Measurements from ENCODE around the gene POLN. TPM values are rescaled to one million over a fixed set of nuclear protein-coding genes. Genes with fewer than 3 reads are reported as not detected.
A peak's percentile ranks its signal among the peaks of the same experiment; 100 is the strongest.

Gene POLN
- polyA plus RNA-seq, 2 of the 4 experiments (the other 2 are of a cell fraction): 2.4 to 2.9 TPM

DNA sequence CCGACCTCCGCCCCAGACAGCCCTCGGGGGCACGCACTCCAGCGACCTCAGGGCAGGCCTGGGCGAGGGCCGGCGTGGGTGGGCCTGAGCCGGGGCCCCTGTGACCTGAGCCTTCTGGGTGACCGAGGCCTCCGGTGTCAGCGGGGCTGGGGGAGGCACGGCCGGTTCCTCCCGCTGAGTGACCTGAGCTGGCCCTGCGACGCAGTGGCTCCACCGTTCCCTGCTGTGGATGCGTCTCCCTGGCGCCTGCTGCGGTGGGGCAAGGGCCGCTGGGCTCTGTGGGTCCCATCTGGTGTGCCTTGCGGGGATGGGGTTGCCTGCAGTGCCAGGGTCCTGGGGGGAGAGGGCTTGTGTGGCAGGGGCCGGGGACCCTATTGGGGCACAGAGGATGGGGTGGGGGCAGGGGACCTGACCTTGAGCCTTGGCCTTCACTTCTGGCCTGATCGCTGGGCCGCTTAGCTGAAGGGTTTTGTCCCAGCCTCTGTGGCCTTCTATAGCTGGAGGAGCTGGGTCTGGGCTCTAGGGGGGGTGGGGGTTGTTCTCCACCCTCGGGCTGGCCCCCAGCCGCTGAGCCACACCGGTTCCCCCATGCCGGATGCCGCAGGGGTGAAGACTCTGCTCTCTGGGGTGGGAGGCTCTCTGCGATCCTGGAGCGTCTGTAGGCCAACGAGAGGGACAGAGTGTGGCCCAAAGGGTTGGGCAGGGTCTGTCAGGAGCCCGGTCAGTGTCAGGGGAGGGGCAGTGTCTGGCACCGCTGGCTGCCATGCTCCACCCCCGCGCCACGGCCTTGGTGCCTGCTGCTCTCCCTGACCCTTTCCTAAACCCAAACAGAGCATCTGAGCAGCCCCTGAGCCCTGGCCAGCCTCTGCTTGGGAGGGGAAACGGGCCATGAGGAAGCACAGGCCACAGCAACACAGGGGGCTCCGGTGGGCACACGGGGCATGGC, 180.5 kb downstream of the POLN start:
- no peak for TF ChIP-seq ZSCAN20 (CRISPR knock-in tag; IDR thresholded peaks at IDR 0.05)
- TF ChIP-seq POLR2AphosphoS2 (conservative IDR thresholded peaks at IDR 0.05; ENCODE audit: low read length): no peak
- TF ChIP-seq EHF (CRISPR knock-in tag; IDR thresholded peaks at IDR 0.05): no peak
- no peak for TF ChIP-seq KDM5A (IDR thresholded peaks at IDR 0.05)
- no peak for TF ChIP-seq HDAC2 (IDR thresholded peaks at IDR 0.05)
- TF ChIP-seq, protein P1, sequence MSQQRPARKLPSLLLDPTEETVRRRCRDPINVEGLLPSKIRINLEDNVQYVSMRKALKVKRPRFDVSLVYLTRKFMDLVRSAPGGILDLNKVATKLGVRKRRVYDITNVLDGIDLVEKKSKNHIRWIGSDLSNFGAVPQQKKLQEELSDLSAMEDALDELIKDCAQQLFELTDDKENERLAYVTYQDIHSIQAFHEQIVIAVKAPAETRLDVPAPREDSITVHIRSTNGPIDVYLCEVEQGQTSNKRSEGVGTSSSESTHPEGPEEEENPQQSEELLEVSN (IDR thresholded peaks at IDR 0.05; ENCODE audit: borderline replicate concordance, low read depth): no peak
- TF ChIP-seq EP300 (IDR thresholded peaks at IDR 0.05): no peak
- TF ChIP-seq, protein P2, sequence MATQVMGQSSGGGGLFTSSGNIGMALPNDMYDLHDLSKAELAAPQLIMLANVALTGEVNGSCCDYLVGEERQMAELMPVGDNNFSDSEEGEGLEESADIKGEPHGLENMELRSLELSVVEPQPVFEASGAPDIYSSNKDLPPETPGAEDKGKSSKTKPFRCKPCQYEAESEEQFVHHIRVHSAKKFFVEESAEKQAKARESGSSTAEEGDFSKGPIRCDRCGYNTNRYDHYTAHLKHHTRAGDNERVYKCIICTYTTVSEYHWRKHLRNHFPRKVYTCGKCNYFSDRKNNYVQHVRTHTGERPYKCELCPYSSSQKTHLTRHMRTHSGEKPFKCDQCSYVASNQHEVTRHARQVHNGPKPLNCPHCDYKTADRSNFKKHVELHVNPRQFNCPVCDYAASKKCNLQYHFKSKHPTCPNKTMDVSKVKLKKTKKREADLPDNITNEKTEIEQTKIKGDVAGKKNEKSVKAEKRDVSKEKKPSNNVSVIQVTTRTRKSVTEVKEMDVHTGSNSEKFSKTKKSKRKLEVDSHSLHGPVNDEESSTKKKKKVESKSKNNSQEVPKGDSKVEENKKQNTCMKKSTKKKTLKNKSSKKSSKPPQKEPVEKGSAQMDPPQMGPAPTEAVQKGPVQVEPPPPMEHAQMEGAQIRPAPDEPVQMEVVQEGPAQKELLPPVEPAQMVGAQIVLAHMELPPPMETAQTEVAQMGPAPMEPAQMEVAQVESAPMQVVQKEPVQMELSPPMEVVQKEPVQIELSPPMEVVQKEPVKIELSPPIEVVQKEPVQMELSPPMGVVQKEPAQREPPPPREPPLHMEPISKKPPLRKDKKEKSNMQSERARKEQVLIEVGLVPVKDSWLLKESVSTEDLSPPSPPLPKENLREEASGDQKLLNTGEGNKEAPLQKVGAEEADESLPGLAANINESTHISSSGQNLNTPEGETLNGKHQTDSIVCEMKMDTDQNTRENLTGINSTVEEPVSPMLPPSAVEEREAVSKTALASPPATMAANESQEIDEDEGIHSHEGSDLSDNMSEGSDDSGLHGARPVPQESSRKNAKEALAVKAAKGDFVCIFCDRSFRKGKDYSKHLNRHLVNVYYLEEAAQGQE (IDR thresholded peaks at IDR 0.05): no peak
- no peak for TF ChIP-seq BHLHE40 (IDR thresholded peaks at IDR 0.05; ENCODE audit: low read depth, low read length)
- no peak for TF ChIP-seq HEYL (CRISPR knock-in tag; IDR thresholded peaks at IDR 0.05)
- TF ChIP-seq RARB (CRISPR knock-in tag; IDR thresholded peaks at IDR 0.05): no peak
- no peak for TF ChIP-seq MAZ (IDR thresholded peaks at IDR 0.05; ENCODE audit: borderline replicate concordance, low read depth, low read length)
- TF ChIP-seq SREBF2 (IDR thresholded peaks at IDR 0.05): no peak
- no peak for TF ChIP-seq FOSL2 (IDR thresholded peaks at IDR 0.05)
- TF ChIP-seq FOSL2 (CRISPR knock-in tag; IDR thresholded peaks at IDR 0.05): no peak
- no peak for TF ChIP-seq MAFK (IDR thresholded peaks at IDR 0.05; ENCODE audit: partially characterized antibody)
- TF ChIP-seq CBX2 (IDR thresholded peaks at IDR 0.05; ENCODE audit: borderline replicate concordance, low read depth): no peak
- TF ChIP-seq JUNB (IDR thresholded peaks at IDR 0.05): no peak
- TF ChIP-seq ZFP36 (IDR thresholded peaks at IDR 0.05; ENCODE audit: borderline replicate concordance, partially characterized antibody): no peak
- POLR2A ChIA-PET: no interaction called here
- Histone ChIP-seq H3K27ac (no peak overlapping the region), H3K4me2 (peak overlapping the region; percentile 91; the same call in 1 of the 3 replicates), H3K4me1 (peaks cover 11% of the 10 kb centered on the region; the same call in 1 of the 3 replicates), H3K9me3 (no peaks in the 10 kb centered on the region), H3K4me3 (no peak overlapping the region)
- ATAC-seq (no peak), DNase-seq (ENCODE audit: low read depth in 1 of 2, low spot score in 1 of 2) (no peak), FAIRE-seq (no peak)
- WGBS (ENCODE audit: missing lambda C conversion rate): 90% methylated on average over 9 of the region's 42 CpGs
- CTCF ChIA-PET: interaction anchor here (0.8 to 1.0 kb wide), 2 partner anchors 12 to 159 kb away, joined by 3 read pairs; no protein-coding TSS in a partner anchor

DNA sequence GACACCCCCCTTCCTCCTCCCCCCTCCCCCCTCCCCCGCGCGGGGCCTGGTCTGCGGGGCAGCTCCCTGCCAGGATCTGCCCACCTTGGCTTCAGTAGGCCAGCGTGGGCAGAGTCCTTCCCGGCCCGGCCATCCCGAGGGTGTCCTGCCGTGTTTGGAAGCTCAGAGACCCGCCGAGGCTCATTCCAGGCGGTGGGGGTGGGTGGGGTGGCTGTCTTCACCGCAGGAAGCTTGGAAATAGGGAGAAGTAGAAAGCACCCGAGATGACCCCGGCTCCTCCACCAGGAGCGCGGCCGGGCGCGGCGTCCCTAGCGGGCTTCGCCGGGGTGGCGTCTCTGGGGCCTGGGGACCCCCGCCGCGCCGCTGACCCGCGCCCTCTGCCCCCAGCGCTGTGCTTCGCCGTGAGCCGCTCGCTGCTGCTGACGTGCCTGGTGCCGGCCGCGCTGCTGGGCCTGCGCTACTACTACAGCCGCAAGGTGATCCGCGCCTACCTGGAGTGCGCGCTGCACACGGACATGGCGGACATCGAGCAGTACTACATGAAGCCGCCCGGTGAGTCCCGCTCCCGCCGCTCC, 181.2 kb downstream of the POLN start:
- Histone ChIP-seq H3K4me1 (peaks cover 11% of the 10 kb centered on the region; the same call in 1 of the 3 replicates), H3K27ac (peak overlapping the region in 1 of 2 experiments; percentile 96; a peak in 4 of 6 replicates), H3K4me3 (no peak overlapping the region), H3K4me2 (peak overlapping the region; percentile 91), H3K9me3 (no peaks in the 10 kb centered on the region)
- ATAC-seq (no peak), DNase-seq (ENCODE audit: low read depth in 1 of 2, low spot score in 1 of 2) (no peak), FAIRE-seq (no peak)
- ChIA-PET POLR2A (interaction anchor here (0.6 kb wide), 1 partner anchor 29 kb away, joined by 3 read pairs; no protein-coding TSS in a partner anchor), CTCF (no interaction called here)
- WGBS (ENCODE audit: missing lambda C conversion rate): 82% methylated on average over 12 of the region's 54 CpGs
- no peak for TF ChIP-seq FOSL2 (IDR thresholded peaks at IDR 0.05)
- TF ChIP-seq FOSL2 (CRISPR knock-in tag; IDR thresholded peaks at IDR 0.05): no peak
- no peak for TF ChIP-seq HOXB13 (CRISPR knock-in tag; IDR thresholded peaks at IDR 0.05; ENCODE audit: low read depth)
- TF ChIP-seq MYC (IDR thresholded peaks at IDR 0.05; ENCODE audit: borderline replicate concordance, low read length): no peak
- TF ChIP-seq RCOR1 (IDR thresholded peaks at IDR 0.05; ENCODE audit: low read depth, low read length): no peak
- no peak for TF ChIP-seq ZSCAN20 (CRISPR knock-in tag; IDR thresholded peaks at IDR 0.05)
- TF ChIP-seq, protein P2 (IDR thresholded peaks at IDR 0.05): no peak
- TF ChIP-seq EHF (CRISPR knock-in tag; IDR thresholded peaks at IDR 0.05): no peak
- TF ChIP-seq POLR2A (IDR thresholded peaks at IDR 0.05; ENCODE audit: low read length): no peak
- no peak for TF ChIP-seq ESRRA (IDR thresholded peaks at IDR 0.05; ENCODE audit: borderline replicate concordance, low read length)
- TF ChIP-seq CBX8 (IDR thresholded peaks at IDR 0.05): no peak
- no peak for TF ChIP-seq RNF2 (IDR thresholded peaks at IDR 0.05; ENCODE audit: borderline replicate concordance, low read depth)
- TF ChIP-seq, protein P1 (IDR thresholded peaks at IDR 0.05; ENCODE audit: borderline replicate concordance, low read depth): no peak
- no peak for TF ChIP-seq POLR2AphosphoS2 (conservative IDR thresholded peaks at IDR 0.05; ENCODE audit: low read length)
- no peak for TF ChIP-seq TFCP2L1 (CRISPR knock-in tag; IDR thresholded peaks at IDR 0.05)
- no peak for TF ChIP-seq KDM1A (IDR thresholded peaks at IDR 0.05; ENCODE audit: low read depth)
